Jurkat, Clone E6-1 (cell line): ENCODE results near the gene CORO2B.
"Not testable (repeated sequence)": the region's sequence is repeated elsewhere in the genome, so short reads cannot be mapped to it uniquely, and the experiment has no call there.

ENCODE experiments used
- DNase-seq: peaks from one replicate; pipeline ENCODE4 v3.0.0-alpha.2; 2011; ENCODE audit warnings: low read depth, low spot score
- H3K4me3 ChIP-seq: 2 replicates; pipeline ENCODE4 v1.5.1; 2011; ENCODE audit warnings: mild to moderate bottlenecking, low read length, control low read depth, moderate library complexity

CORO2B gene

DNA sequence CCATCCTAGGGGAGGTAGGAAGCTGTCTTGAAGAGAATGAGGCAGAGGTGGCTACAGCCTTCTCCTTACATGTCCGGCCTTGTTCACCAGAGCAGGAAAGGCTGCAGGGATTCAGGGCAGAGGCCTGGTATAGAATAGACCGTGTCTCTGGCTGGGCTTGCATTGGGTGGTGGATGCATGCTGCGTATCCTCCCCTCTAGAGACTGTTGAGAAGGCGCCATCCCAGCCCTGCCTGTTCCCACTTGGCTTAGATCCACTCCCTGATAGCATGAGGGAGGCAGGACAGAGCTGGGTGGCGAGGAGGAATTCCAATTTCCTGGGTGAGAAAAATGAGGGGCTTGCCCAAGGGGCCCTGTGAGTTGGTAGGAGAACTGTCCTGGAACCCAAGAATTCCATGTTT lies 57.5 kb downstream of the CORO2B start:
- no peak overlapping the region for H3K4me3 ChIP-seq
- no peak for DNase-seq

DNA sequence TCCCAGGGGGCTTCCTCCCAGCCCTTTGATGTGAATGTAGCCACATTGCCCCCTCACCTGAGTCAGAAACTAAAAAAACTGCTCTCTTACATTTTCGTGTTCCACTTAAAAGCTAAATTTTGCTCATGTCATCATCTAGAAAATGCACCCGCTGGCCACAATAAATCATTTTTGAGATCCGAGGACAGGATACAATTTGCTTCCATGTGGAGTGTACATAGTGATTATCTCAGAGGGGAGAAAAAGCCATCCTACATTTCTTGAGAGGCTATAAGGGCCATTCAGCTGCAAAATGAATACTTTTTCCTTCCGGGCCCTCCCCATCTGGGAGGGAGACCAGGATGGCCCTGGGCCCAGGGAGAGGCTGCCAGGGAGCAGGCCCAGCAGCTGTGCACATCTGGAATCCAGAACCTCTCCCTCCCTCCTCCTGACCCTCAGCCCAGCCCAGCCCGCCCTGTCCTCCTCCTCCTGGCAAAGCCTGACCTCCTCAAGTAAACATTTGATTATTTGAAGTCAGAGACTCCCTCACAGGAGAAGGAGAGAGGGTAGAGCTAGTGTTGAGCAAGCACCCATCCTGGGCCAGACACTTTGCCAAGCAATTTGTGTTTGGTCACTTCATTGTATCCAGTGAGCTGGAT lies 59.1 kb downstream of the CORO2B start:
- no peak overlapping the region for H3K4me3 ChIP-seq
- DNase-seq = no peak

DNA sequence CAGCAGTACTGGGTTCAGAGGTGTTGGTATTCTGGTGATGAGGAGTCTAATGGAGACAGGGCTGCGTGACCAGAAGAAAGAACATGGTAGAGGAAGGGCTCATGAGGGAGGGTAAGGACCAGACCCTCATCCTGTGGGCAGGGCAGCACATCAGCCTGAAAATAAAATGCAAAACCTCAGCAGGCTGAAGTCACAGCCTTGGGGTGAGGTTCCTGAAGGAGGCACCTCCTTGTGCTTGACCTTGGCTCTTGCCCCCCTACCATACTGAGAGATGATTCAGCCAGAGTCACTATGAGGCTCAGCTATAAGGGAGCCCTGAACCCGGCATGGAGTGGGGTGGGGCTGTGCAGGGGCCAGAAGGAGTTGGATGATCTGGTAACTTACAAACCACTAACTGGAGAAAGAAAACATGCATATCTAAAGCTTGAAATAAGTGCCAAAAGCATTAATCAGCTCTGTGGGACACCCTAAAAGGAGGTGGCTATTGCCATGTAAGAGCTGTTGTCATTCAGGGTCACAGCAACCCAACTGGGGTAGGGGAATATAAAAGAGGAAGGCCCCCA lies 60.2 kb downstream of the CORO2B start:
- H3K4me3 ChIP-seq = no peak overlapping the region
- no peak for DNase-seq

DNA sequence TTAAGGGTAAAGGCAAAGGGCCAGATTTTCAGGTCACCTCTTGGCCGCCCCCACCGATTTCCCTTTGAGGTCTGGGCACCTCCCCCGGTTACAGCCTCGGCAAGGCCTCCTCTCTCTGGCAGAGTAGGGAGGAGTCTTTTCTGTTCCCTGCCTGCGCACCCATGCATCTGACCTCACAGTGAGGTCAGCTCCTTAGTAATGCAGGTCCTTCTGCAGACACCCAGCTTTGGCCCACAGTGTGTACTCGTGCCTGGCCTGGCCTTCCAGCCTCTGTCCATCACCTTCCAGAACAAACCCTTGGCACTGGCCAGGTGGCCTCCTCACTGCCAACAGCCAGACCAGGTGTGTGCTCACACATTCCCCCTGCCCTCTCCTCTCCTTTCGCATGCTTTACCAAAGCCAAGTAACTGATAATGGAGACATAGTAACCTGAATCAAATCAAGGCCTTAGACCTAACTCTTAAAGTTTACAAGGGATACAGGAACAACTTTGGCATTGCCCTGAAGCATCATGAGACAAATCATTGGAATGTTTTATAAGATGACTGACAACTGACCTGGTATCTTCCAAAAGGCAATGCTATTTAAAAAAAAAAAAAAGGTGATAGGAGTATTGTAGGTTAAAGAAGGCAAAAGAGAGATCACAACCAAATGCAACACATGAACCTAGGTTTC lies 61.3 kb downstream of the CORO2B start:
- no peak for DNase-seq
- no peak overlapping the region for H3K4me3 ChIP-seq

DNA sequence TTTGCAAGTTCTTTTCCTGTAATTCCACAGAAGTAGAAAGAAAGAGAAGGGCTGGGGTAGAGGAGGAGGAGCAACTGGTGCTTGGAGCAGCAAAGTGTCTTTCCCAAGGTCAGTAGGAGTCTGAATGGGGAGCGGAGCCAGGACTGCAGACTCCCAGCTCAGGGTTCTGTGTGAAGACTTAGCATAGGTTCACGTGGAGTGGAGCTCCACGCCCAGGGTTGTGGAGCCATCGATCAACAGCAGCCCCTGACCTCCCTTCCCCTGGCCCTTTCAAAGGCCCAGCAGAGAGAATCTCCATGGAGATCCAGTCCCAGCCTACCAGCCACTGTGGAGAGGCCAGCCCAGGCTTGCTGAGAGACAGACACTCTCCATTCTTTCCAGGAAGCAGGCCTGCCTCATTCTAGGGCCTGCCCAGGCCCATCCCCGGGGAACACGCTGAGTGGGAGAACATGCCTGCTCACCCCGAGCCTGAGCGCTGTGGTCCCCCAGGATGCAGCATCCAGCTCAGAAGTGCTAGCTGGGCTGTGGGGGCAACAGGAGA lies 62.1 kb downstream of the CORO2B start:
- no peak overlapping the region for H3K4me3 ChIP-seq
- no peak for DNase-seq

DNA sequence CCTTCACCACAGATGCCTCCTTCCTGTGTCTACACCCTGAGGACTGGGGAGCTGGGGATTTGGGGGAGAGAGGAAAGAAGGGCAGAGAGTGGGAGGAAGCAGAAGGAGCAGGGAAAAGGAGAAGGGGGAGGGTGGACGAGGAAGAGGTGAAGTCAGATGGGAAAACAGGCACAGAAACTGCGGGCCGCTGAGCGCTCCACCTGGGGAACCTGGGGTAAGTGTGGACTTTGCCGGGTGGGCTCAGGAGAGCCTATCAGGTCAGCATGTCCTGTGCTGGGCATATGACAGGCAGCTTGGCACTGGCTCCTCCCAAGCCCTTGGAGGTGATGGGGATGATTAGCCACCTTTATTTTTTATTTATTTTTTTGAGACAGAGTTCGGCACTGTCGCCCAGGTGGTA lies 62.6 kb downstream of the CORO2B start:
- DNase-seq = no peak
- no peak overlapping the region for H3K4me3 ChIP-seq

DNA sequence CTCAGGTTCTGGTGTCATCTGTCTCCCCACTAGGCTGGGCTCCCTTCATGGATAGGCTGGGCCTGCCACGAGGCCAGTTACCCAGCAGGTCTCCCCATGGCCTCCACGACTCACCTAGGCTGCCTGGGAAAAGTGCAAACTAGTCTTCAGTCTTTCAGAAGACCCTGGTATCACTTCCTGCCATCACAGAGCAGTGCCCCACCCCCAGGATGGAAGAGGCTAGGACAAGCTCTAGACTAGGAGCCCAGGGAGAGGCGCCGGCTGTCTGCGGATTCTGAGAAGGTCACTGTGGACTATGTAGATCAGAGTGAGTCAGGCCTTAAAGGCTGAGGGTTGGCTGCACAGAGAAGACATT lies 63.7 kb downstream of the CORO2B start:
- H3K4me3 ChIP-seq = no peak overlapping the region
- no peak for DNase-seq

DNA sequence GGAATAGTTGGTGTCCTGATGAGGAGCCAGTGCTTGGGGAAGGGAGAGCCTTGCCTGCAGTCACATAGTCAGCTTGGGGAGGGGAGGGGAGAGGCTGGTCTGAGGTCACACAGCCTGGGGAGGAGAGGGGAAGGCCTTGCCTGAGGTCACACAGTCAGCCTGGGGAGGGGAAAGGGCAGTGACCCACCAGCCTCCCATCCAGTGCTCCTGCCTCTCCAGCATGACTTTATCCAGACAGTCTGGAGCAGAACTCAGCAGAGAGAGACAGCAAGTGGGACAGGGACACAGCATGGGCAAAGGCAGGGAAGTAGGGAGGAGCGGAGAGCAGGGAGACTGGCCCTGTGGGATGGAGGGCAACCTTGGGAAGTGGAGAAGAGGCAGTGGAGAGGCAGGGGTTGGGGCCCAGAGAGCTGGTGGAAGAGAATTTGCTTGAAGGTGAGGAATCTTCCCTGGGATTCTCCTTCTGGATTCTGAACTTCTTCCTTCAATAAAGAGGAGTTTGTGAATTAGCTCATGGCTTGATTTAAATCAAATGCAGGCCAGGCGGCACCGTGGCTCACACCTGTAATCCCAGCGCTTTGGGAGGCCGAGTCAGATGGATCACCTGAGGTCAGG lies 64.5 kb downstream of the CORO2B start:
- no peak overlapping the region for H3K4me3 ChIP-seq
- no peak for DNase-seq

DNA sequence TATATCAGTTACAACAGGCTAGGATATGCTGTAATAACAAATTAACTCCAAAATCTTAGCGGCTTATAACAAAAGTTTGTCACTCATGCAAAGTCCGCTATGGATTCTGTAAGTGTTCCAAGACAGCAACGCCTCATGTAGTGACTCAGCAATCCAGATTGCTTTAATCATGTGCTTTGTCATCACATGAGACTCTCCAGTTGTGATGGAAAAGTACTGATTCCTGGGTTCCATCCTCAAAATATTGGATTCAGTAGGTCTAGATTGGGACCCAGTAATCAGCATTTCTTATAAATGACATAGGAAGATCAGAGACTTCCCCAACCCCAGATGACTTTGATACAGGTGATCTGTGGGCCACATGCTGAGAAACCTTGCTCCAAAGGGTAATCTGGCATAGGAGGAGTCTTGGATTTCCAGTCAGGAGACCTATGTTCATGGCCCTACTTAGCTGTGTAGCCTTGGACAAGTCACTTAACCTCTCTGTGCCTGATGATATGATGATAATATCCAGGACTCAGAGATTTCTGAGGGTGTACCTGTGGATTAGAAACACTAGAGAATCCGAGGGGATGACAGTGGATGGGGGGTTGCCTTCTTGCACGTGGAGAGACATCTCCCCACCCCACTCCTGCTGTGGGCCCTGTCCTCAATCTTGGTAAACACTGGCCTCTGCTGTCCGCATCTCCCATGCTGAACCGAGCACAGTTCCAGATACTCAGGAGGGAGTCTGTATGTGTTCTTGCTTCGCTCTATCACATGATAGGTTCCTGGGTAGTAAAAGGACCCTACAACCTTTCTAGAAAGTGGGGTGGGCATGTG lies 65.5 kb downstream of the CORO2B start:
- no peak for DNase-seq
- H3K4me3 ChIP-seq = no peak overlapping the region

DNA sequence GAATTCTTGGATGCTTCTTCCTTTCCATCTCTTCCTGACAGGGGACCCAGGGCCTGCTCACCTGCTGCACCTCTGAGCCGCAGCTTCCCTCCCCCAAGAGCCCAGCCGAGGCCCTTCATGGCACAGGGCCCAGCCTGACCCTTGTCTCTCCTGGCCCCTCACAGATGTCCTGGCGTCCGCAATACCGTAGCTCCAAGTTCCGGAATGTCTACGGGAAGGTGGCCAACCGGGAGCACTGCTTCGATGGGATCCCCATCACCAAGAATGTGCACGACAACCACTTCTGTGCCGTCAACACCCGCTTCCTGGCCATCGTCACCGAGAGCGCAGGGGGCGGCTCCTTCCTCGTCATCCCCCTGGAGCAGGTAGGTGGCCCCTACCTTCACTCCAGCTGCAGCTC lies 66.2 kb downstream of the CORO2B start:
- DNase-seq = no peak
- no peak overlapping the region for H3K4me3 ChIP-seq

DNA sequence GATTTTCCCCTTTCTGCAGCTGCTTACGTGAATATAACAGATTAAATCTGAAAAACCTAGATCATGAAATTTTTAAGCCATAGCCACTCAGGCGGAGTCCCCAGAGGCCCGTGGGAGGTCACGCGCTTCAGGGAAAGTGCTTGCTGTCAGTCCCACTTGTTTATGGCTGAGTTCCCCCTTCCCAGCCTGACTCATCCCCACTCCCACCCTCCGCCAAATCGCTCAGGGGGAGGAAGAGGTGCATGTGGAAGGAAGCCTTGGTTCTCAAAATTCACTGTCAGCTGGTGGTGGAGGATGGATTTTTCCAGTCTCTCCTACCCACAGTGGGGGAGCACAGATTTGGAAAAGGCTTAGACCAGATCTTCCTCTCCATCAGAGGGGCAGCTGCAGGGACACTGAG lies 67.4 kb downstream of the CORO2B start:
- no peak overlapping the region for H3K4me3 ChIP-seq

DNA sequence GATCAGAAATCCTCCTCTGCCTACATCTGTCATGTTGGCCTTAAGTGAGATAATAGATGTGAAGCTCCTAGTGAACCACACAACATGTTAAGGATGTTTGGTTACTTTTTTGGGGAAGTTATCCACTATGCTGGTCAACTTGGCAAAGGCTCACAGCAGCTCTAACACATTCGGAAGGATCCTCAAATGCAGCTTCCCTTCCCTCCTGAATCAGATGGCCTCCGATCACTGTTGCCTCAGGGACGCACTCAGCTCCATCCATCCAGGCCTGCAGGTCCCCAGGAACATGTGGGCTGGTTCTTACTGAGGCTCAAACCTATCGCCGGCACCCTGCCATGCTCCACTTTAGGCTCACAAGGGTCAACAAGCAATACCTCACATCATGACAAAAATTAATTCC lies 67.9 kb downstream of the CORO2B start:
- no peak for DNase-seq
- no peak overlapping the region for H3K4me3 ChIP-seq

More for the DNA sequence above, 67.4 kb downstream of the CORO2B start:
- no peak for DNase-seq

DNA sequence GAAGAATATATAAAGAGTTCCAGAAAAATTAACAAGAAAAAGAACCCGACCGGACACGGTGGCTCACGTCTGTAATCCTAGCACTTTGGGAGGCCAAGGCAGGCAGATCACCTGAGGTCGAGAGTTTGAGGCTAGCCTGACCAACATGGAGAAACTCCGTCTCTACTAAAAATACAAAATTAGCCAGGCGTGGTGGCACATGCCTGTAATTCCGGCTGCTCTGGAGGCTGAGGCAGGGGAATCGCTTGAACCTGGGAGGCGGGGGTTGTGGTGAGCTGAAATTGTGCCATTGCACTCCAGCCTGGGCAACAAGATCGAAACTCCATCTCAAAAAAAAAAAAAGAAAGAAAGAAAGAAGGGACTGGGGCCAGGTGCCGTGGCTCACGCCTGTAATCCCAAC lies 68.6 kb downstream of the CORO2B start:
- not testable (repeated sequence) for H3K4me3 ChIP-seq, DNase-seq

DNA sequence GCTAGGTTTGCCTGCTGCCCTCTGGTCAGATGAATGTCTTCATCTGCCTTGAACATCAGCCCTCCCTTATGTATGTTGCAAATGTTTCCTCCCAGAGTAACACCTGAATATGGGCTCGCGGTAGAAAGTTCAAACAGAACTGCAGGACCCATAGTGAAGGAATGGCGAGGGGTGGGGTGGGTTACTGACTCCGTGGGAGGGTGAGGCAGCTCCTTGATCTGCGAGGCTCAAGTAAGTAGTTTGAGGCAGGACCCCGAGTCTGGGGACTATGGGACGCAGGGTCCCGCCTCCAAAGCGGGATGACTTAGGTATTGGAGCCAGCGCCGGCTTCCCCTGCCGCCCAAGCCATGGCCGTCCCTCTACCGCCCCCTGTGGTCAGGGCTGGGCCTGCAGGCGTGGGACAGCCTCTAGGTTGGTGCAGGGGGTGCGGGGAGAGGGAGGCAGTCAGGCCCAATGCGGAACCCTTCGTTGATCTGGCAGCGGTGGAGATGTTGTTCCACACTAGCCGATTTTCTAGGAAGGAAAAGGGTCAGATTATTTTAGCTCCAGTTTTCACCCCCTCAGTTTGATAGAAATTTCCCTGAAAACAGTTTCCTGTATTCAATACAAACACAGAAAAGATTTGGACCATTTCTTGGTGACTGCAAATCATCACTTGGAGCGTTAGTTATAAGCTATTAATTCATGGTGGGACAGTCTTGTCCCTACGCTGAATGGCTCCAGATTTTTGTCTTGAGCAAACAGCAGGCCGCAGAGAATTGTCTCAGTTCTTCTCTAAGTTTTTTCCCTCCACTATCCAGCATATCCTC lies 72.3 kb downstream of the CORO2B start:
- no peak overlapping the region for H3K4me3 ChIP-seq
- no peak for DNase-seq

DNA sequence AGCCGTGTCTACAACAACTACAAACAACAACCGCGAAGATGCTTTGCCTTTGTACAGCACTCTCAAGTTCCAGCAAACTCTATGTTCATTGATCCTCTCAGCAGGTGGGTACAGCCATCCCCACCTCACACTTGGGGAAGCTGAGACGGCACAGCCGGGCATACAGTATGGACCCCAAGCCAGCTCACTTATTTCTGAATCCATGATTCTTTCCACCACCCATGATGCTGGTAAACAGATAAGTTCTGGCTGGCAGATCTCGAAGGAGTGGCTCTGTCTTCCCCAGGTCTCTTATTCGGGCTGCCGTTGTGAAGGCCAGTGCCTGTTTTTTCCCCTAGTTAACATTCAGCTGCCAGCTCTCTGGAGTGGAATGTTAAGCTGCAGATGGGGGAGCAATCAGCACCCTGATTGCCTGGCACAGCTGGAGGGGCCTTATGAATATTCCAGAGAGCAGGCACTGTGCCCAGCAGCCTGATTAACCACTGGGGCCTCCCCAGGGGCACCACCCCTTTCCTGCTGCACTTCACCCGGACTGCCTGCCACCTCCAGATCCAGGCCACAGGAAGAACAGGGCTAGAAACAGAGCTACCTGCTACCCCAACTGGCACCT lies 73.2 kb downstream of the CORO2B start:
- H3K4me3 ChIP-seq = no peak overlapping the region
- DNase-seq = no peak

DNA sequence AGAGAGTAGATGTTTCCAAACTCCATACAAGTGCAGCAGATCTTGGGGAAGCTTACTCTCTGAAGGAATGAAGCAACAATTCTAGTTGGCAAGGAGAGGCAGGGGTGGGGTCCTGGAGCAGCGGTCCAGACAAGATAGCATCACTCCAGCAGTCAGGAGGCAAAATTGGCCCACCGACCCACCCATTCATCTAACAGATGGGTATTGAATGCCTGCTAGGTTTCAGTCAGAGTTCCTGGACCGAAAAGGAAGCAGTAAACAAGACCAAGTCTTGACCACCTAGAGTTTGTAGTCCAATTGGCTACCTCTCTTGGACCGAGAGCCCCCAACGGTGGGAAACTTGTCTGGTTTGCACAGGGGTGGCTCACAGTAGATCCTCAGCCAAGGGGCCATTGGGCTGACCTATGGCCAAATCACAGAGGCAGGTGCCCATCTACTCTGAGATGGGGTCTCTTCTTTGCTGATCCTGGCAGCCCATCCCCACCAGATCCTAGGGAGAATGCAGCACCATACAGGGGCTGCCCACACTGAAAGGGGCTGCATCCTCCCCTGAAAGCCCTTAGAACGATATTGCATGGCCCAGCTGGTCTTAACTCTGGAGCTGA lies 74.3 kb downstream of the CORO2B start:
- H3K4me3 ChIP-seq = no peak overlapping the region
- no peak for DNase-seq

DNA sequence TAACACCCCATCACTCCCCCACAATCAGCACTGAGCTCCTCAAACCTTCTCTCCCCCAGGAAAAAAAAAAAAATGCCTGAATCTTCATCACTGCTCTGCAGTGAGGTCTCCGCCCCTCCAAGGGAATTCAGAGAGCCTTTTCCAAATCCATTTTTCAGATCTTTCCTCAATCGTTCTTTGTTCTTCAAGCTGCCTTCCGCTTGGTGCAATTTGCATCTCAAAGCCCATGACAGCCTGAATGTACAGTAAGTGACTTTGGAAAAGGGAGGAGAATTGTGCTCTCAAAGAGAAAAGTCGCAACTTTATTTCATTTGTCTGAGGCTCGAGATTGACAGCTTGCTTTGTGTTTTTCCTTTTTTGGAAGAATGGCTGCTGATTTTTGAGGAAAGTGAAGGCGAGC lies 75.0 kb downstream of the CORO2B start:
- H3K4me3 ChIP-seq = no peak overlapping the region
- DNase-seq = no peak
